DND-41 (cell line): ENCODE results near the gene NFATC2.

Source experiments
- ATAC-seq: fragments of 200-7000 bp; cut with Tn5 transposase; 3 replicates; pipeline ENCODE4 v1.9.1; 2021; ENCODE audit warnings: low read depth; ENCODE audit not compliant: insufficient read depth
- DNase-seq: peaks from one replicate; pipeline ENCODE4 v3.0.0-alpha.2; 2020
- H2AFZ ChIP-seq: 2 replicates; pipeline ENCODE4 v1.6.0; 2012; ENCODE audit warnings: low read depth, low read length
- H3K27ac ChIP-seq: 2 replicates; pipeline ENCODE4 v1.5.1; 2012; ENCODE audit warnings: low read length, inconsistent platforms
- H3K27me3 ChIP-seq: fragments of 200-600 bp; sonication (generic); 2 replicates; pipeline ENCODE4 v1.6.0; 2012; ENCODE audit warnings: low read length, mild to moderate bottlenecking, inconsistent platforms; ENCODE audit not compliant: insufficient read depth, poor library complexity
- H3K36me3 ChIP-seq: 2 replicates; pipeline ENCODE4 v1.5.1; 2012; ENCODE audit warnings: low read length, inconsistent platforms; ENCODE audit not compliant: insufficient read depth
- H3K4me1 ChIP-seq: 2 replicates; pipeline ENCODE4 v1.5.1; 2012; ENCODE audit warnings: mild to moderate bottlenecking, low read length; ENCODE audit not compliant: insufficient read depth
- H3K4me2 ChIP-seq: 2 replicates; pipeline ENCODE4 v1.6.0; 2012; ENCODE audit warnings: mild to moderate bottlenecking, moderate library complexity, low read length, inconsistent platforms; ENCODE audit not compliant: insufficient read depth
- H3K4me3 ChIP-seq, 2 experiments: fragments of 200-600 bp in 1 of 2; shearing (Covaris generic) in 1 of 2; 2 replicates each; pipeline ENCODE4 v1.5.1; 2012 to 2016; ENCODE audit warnings: inconsistent platforms in 2 of 2, low read length in 2 of 2, mild to moderate bottlenecking in 2 of 2, low read depth in 1 of 2, moderate library complexity in 1 of 2
- H3K79me2 ChIP-seq: 2 replicates; pipeline ENCODE4 v1.6.0; 2012; ENCODE audit warnings: low read length, inconsistent platforms; ENCODE audit not compliant: insufficient read depth
- H3K9ac ChIP-seq: 2 replicates; pipeline ENCODE4 v1.6.0; 2012; ENCODE audit warnings: low read depth, mild to moderate bottlenecking, inconsistent platforms, low read length, moderate library complexity
- H3K9me3 ChIP-seq: 2 replicates; pipeline ENCODE4 v1.5.1; 2012; ENCODE audit warnings: low read length, moderate library complexity, mild to moderate bottlenecking, inconsistent platforms; ENCODE audit not compliant: insufficient read depth, severe bottlenecking
- H4K20me1 ChIP-seq: 2 replicates; pipeline ENCODE4 v1.6.0; 2012; ENCODE audit warnings: low read length; ENCODE audit not compliant: insufficient read depth
- EZH2 ChIP-seq: IDR thresholded peaks from 3 replicates; pipeline ENCODE4 v1.6.1; 2012; ENCODE audit warnings: borderline replicate concordance, low read depth, mild to moderate bottlenecking, moderate library complexity, low read length, inconsistent platforms; ENCODE audit not compliant: severe bottlenecking
- TF ChIP-seq, protein P1 (sequence below): IDR thresholded peaks from 2 replicates; pipeline ENCODE4 v1.5.1; 2012; ENCODE audit warnings: borderline replicate concordance, low read length, moderate library complexity, mild to moderate bottlenecking; ENCODE audit not compliant: poor library complexity, severe bottlenecking; ENCODE audit errors: extremely low read depth

The NFATC2 gene

DNA sequence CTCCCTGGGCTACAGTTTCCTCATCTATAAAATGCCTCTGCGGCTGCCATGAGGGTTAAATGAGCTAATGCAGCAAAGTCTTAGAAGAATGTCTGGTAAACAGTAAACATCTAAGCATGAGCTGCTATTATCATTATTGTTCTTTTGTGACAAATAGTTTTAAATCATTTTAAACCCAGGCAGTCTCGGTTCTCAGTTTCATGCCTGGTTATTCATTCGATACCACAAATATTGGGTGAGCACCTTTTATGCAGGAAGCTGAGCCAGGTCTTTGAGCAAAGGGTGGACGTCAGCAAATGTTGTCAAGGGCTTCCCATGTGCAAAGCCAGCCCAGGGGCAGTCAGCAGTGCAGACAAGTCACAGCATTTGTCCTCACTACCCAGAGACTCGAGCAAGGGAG is 128.7 kb downstream of the NFATC2 start:
- H3K9ac ChIP-seq, result no peak overlapping the region
- TF ChIP-seq, protein P1, sequence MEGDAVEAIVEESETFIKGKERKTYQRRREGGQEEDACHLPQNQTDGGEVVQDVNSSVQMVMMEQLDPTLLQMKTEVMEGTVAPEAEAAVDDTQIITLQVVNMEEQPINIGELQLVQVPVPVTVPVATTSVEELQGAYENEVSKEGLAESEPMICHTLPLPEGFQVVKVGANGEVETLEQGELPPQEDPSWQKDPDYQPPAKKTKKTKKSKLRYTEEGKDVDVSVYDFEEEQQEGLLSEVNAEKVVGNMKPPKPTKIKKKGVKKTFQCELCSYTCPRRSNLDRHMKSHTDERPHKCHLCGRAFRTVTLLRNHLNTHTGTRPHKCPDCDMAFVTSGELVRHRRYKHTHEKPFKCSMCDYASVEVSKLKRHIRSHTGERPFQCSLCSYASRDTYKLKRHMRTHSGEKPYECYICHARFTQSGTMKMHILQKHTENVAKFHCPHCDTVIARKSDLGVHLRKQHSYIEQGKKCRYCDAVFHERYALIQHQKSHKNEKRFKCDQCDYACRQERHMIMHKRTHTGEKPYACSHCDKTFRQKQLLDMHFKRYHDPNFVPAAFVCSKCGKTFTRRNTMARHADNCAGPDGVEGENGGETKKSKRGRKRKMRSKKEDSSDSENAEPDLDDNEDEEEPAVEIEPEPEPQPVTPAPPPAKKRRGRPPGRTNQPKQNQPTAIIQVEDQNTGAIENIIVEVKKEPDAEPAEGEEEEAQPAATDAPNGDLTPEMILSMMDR, result no peak
- TF ChIP-seq EZH2, result no peak
- no peaks in the 10 kb centered on the region for H3K79me2 ChIP-seq
- no peak overlapping the region for H2AFZ ChIP-seq
- no peaks in the 10 kb centered on the region for H4K20me1 ChIP-seq
- no peak overlapping the region for H3K4me2 ChIP-seq
- ATAC-seq (no peak), DNase-seq (no peak)
- no peak overlapping the region for H3K27ac ChIP-seq
- no peaks in the 10 kb centered on the region for H3K9me3 ChIP-seq
- H3K27me3 ChIP-seq, result no peaks in the 10 kb centered on the region
- no peaks in the 10 kb centered on the region for H3K4me1 ChIP-seq
- H3K4me3 ChIP-seq, result no peak overlapping the region
- no peaks in the 10 kb centered on the region for H3K36me3 ChIP-seq

DNA sequence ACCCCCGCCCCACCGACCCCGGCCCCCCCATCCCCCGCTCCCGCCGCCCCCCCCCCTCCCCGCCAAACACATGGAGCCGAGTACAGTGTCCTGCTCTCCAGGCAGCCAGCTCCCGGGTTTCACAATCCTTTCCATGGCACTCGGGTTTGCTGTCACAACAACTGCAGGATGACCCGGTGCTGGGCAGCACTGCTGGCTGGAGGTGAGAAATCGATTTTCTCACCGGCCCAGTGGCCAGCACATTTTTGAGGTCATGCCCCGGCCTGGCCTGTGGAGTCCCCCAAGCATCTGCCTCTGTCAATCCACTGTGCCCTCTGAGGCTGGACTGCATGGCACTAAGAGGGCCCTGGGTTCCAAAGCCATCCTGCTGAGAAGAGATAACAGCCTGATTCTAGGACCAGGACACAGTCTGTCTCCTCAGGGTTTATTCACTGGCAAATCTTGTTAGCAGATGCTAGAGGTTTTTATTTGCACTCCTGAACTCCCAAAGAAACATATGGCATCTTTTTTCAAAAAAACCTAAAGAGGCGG is 129.5 kb downstream of the NFATC2 start:
- H3K27me3 ChIP-seq, result no peaks in the 10 kb centered on the region
- no peaks in the 10 kb centered on the region for H3K79me2 ChIP-seq
- no peak overlapping the region for H2AFZ ChIP-seq
- H3K9me3 ChIP-seq, result no peaks in the 10 kb centered on the region
- H3K36me3 ChIP-seq, result no peaks in the 10 kb centered on the region
- no peak for ATAC-seq
- no peaks in the 10 kb centered on the region for H4K20me1 ChIP-seq
- TF ChIP-seq, protein P1, result no peak
- no peak overlapping the region for H3K27ac ChIP-seq
- H3K9ac ChIP-seq, result no peak overlapping the region
- no peak overlapping the region for H3K4me2 ChIP-seq
- H3K4me3 ChIP-seq, result no peak overlapping the region
- no peak for DNase-seq
- no peaks in the 10 kb centered on the region for H3K4me1 ChIP-seq

DNA sequence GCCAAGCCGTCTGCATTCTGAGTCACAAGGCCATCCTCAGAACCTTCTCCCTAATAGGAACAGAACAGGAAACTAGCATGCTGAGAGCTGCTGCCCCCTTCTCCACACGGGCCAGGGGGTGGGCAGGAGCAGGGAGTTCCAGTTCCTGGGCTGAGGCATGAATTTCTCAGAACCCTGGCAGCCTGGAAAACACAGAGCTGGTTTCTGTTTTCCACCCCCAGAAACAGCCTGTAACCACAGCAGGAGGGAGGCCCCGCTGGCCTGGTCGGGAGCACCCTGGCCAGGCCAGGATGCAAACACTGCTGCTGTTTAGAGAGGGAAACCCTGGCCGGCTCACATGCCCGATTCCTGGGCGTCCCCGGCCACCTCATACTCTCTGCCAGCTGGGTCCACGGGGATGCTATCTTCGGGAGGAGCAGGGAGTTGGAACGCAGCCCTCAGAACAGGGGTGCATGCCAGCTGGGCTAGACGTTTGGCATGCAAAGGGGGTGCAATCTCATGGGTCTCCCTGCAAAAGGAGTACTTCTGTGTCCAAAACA is 130.1 kb downstream of the NFATC2 start:
- H3K27me3 ChIP-seq, result no peaks in the 10 kb centered on the region
- H4K20me1 ChIP-seq, result no peaks in the 10 kb centered on the region
- H3K27ac ChIP-seq, result no peak overlapping the region
- ATAC-seq, result no peak
- H3K79me2 ChIP-seq, result no peaks in the 10 kb centered on the region
- no peak overlapping the region for H3K4me3 ChIP-seq
- no peak overlapping the region for H2AFZ ChIP-seq
- no peaks in the 10 kb centered on the region for H3K4me1 ChIP-seq
- no peak overlapping the region for H3K9ac ChIP-seq
- no peak for DNase-seq
- no peak overlapping the region for H3K4me2 ChIP-seq
- no peaks in the 10 kb centered on the region for H3K9me3 ChIP-seq
- no peak for TF ChIP-seq EZH2
- TF ChIP-seq, protein P1, result no peak
- no peaks in the 10 kb centered on the region for H3K36me3 ChIP-seq

GRCh38 chr20:51411870-51412269 is 130.6 kb downstream of the NFATC2 start:
- TF ChIP-seq, protein P1, result no peak
- no peak for TF ChIP-seq EZH2
- no peaks in the 10 kb centered on the region for H4K20me1 ChIP-seq
- DNase-seq (no peak), ATAC-seq (no peak)
- no peak overlapping the region for H3K27ac ChIP-seq
- H3K27me3 ChIP-seq, result no peaks in the 10 kb centered on the region
- H3K79me2 ChIP-seq, result no peaks in the 10 kb centered on the region
- H3K4me2 ChIP-seq, result no peak overlapping the region
- H2AFZ ChIP-seq, result no peak overlapping the region
- H3K4me3 ChIP-seq, result no peak overlapping the region
- H3K4me1 ChIP-seq, result no peaks in the 10 kb centered on the region
- no peaks in the 10 kb centered on the region for H3K36me3 ChIP-seq
- no peaks in the 10 kb centered on the region for H3K9me3 ChIP-seq
- no peak overlapping the region for H3K9ac ChIP-seq
